ENCODE data around the gene FGF2. TPM values are rescaled to one million over a fixed set of nuclear protein-coding genes. Genes with fewer than 3 reads are reported as not detected.

Gene FGF2
- total and polyA plus RNA-seq, 4 donors: 0.52 to 1.4 (median 0.98) TPM

DNA sequence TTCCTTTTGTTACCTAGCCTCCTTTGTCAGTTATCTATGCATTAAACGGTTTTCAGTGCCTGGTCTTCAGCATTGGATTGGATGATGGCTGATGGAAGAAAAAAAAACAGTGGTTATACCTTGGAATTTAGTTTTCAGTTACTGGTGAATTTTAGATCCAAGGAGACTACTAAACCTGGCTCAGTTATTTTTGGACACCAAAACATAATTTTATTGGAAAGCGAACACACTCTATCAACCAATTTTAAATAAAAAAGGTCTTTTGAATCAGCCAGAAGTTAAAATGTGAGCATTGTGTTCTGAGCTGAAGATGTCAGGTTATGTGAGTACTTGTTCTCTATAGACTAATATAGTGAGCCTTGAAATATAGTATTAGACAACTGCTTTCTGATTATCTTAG is 32.1 kb downstream of the FGF2 start:
- peaks cover 0 to 19% (median 2%) of the 10 kb centered on the region in 4 donors for H3K4me1 ChIP-seq (ENCODE audit: control insufficient read depth in 4 of 4, insufficient read depth in 4 of 4, low read length in 3 of 4)
- no peak overlapping the region for H3K27ac ChIP-seq (ENCODE audit: low read depth in 1 of 2, low read length in 2 of 2)
- no peaks in the 10 kb centered on the region for H3K27me3 ChIP-seq (ENCODE audit: control insufficient read depth in 4 of 4, insufficient read depth in 4 of 4, low read length in 3 of 4)
- no peak overlapping the region for H3K4me3 ChIP-seq (ENCODE audit: low read depth in 1 of 3, low read length in 3 of 3)
- TF ChIP-seq REST (IDR thresholded peaks at IDR 0.05): no peak
- WGBS: 84% methylated on average over 2 of the region's 2 CpGs
- no peak overlapping the region for H3K9ac ChIP-seq (ENCODE audit: low read depth in 1 of 2, low read length in 2 of 2)
- no peak for DNase-seq (ENCODE audit: low spot score)
- H3K36me3 ChIP-seq (ENCODE audit: control insufficient read depth in 4 of 4, insufficient read depth in 3 of 4, low read depth in 1 of 4, low read length in 3 of 4): no peaks in the 10 kb centered on the region
- no peaks in the 10 kb centered on the region for H3K9me3 ChIP-seq (ENCODE audit: control insufficient read depth in 4 of 4, low read length in 3 of 4)

GRCh38 chr4:122861172-122861943 is 34.7 kb downstream of the FGF2 start:
- no peak overlapping the region for H3K27ac ChIP-seq (ENCODE audit: low read depth in 1 of 2, low read length in 2 of 2)
- no peaks in the 10 kb centered on the region for H3K36me3 ChIP-seq (ENCODE audit: control insufficient read depth in 4 of 4, insufficient read depth in 3 of 4, low read depth in 1 of 4, low read length in 3 of 4)
- no peaks in the 10 kb centered on the region for H3K9me3 ChIP-seq (ENCODE audit: control insufficient read depth in 4 of 4, low read length in 3 of 4)
- WGBS: 92% methylated on average over 2 of the region's 2 CpGs
- no peak for TF ChIP-seq NR2F2 (IDR thresholded peaks at IDR 0.05)
- no peak for TF ChIP-seq JUND (IDR thresholded peaks at IDR 0.05)
- TF ChIP-seq GABPA (IDR thresholded peaks at IDR 0.05 in 1 of 2, conservative IDR thresholded peaks at IDR 0.05 in 1 of 2): no peak
- TF ChIP-seq, protein P1, sequence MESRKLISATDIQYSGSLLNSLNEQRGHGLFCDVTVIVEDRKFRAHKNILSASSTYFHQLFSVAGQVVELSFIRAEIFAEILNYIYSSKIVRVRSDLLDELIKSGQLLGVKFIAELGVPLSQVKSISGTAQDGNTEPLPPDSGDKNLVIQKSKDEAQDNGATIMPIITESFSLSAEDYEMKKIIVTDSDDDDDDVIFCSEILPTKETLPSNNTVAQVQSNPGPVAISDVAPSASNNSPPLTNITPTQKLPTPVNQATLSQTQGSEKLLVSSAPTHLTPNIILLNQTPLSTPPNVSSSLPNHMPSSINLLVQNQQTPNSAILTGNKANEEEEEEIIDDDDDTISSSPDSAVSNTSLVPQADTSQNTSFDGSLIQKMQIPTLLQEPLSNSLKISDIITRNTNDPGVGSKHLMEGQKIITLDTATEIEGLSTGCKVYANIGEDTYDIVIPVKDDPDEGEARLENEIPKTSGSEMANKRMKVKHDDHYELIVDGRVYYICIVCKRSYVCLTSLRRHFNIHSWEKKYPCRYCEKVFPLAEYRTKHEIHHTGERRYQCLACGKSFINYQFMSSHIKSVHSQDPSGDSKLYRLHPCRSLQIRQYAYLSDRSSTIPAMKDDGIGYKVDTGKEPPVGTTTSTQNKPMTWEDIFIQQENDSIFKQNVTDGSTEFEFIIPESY (IDR thresholded peaks at IDR 0.05): no peak
- TF ChIP-seq FOXA2 (IDR thresholded peaks at IDR 0.05): no peak
- TF ChIP-seq HNF4G (IDR thresholded peaks at IDR 0.05): no peak
- TF ChIP-seq RAD21 (IDR thresholded peaks at IDR 0.05): no peak
- TF ChIP-seq RXRA (IDR thresholded peaks at IDR 0.05): no peak
- no peak for TF ChIP-seq ATF3 (IDR thresholded peaks at IDR 0.05)
- TF ChIP-seq HNF4A (conservative IDR thresholded peaks at IDR 0.05): no peak
- TF ChIP-seq, protein P2, sequence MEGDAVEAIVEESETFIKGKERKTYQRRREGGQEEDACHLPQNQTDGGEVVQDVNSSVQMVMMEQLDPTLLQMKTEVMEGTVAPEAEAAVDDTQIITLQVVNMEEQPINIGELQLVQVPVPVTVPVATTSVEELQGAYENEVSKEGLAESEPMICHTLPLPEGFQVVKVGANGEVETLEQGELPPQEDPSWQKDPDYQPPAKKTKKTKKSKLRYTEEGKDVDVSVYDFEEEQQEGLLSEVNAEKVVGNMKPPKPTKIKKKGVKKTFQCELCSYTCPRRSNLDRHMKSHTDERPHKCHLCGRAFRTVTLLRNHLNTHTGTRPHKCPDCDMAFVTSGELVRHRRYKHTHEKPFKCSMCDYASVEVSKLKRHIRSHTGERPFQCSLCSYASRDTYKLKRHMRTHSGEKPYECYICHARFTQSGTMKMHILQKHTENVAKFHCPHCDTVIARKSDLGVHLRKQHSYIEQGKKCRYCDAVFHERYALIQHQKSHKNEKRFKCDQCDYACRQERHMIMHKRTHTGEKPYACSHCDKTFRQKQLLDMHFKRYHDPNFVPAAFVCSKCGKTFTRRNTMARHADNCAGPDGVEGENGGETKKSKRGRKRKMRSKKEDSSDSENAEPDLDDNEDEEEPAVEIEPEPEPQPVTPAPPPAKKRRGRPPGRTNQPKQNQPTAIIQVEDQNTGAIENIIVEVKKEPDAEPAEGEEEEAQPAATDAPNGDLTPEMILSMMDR (IDR thresholded peaks at IDR 0.05; ENCODE audit: low read depth, low read length, missing input control): no peak
- TF ChIP-seq TAF1 (conservative IDR thresholded peaks at IDR 0.05): no peak
- no peak for TF ChIP-seq FOXA1 (IDR thresholded peaks at IDR 0.05)
- no peak for TF ChIP-seq SP1 (IDR thresholded peaks at IDR 0.05)
- no peak for TF ChIP-seq EGR1 (IDR thresholded peaks at IDR 0.05; ENCODE audit: low read depth in 2 of 2)
- TF ChIP-seq YY1 (IDR thresholded peaks at IDR 0.05): no peak
- no peak for TF ChIP-seq REST (IDR thresholded peaks at IDR 0.05)
- H3K4me3 ChIP-seq (ENCODE audit: low read depth in 1 of 3, low read length in 3 of 3): no peak overlapping the region
- H3K4me1 ChIP-seq (ENCODE audit: control insufficient read depth in 4 of 4, insufficient read depth in 4 of 4, low read length in 3 of 4): peaks cover 0 to 8% (median 0%) of the 10 kb centered on the region in 4 donors
- DNase-seq (ENCODE audit: low spot score): no peak
- H3K27me3 ChIP-seq (ENCODE audit: control insufficient read depth in 4 of 4, insufficient read depth in 4 of 4, low read length in 3 of 4): no peaks in the 10 kb centered on the region
- no peak overlapping the region for H3K9ac ChIP-seq (ENCODE audit: low read depth in 1 of 2, low read length in 2 of 2)

All from liver (tissue), 9 donors.